Spleen (tissue), 11 donors: ENCODE results near the gene CSTF3. TPM values are rescaled to one million over a fixed set of nuclear protein-coding genes. Genes with fewer than 3 reads are reported as not detected.

ENCODE experiments used
- DNase-seq: peaks from one replicate; pipeline ENCODE4 v3.0.0-alpha.2; 2020
- H3K27ac ChIP-seq, 8 donors: fragments of 200-600 bp; sonication (generic) in 7 of 8; 1 replicate in 4 of 8; 2 replicates in 4 of 8; pipeline versions ENCODE4 v1.5.0 to v1.8.0; 2016 to 2021; ENCODE audit warnings: inconsistent platforms in 4 of 8, mild to moderate bottlenecking in 4 of 8, moderate library complexity in 1 of 8
- H3K27me3 ChIP-seq, 7 donors: fragments of 200-600 bp; sonication (generic) in 6 of 7; replicated peaks in 1 of 7; 1 replicate in 4 of 7; 2 replicates in 3 of 7; pipeline versions ENCODE4 v1.5.0 to v1.8.0; 2016 to 2021; ENCODE audit warnings: inconsistent platforms in 3 of 7, mild to moderate bottlenecking in 1 of 7
- H3K36me3 ChIP-seq, 6 donors: fragments of 200-600 bp; sonication (generic) in 5 of 6; 1 replicate in 4 of 6; 2 replicates in 2 of 6; pipeline versions ENCODE4 v1.5.0 to v1.8.0; 2016 to 2021; ENCODE audit warnings: inconsistent platforms in 2 of 6
- H3K4me1 ChIP-seq, 6 donors: fragments of 200-600 bp; sonication (generic) in 5 of 6; 1 replicate in 3 of 6; 2 replicates in 3 of 6; pipeline versions ENCODE4 v1.5.0 to v1.8.0; 2016 to 2021; ENCODE audit warnings: inconsistent platforms in 3 of 6
- H3K4me3 ChIP-seq, 8 donors: fragments of 200-600 bp; sonication (generic) in 7 of 8; 1 replicate in 4 of 8; 2 replicates in 4 of 8; pipeline versions ENCODE4 v1.5.0 to v1.8.0; 2016 to 2021; ENCODE audit warnings: inconsistent platforms in 4 of 8, mild to moderate bottlenecking in 4 of 8, moderate library complexity in 2 of 8
- H3K9me3 ChIP-seq, 8 donors: fragments of 200-600 bp; sonication (generic) in 7 of 8; 1 replicate in 4 of 8; 2 replicates in 4 of 8; pipeline versions ENCODE4 v1.5.0 to v1.8.0; 2016 to 2021; ENCODE audit warnings: inconsistent platforms in 4 of 8
- CTCF ChIP-seq, 11 experiments: fragments of 200-600 bp in 7 of 11; fragments of 450-650 bp in 4 of 11; sonication (generic) in 4 of 11; IDR thresholded peaks in 8 of 11; conservative IDR thresholded peaks in 3 of 11; 1 replicate in 7 of 11; 2 replicates in 4 of 11; pipeline versions ENCODE4 v1.4.0 to v1.8.0; 2016 to 2021; ENCODE audit warnings: antibody characterized with exemption in 11 of 11, inconsistent platforms in 4 of 11, mild to moderate bottlenecking in 1 of 11
- POLR2A ChIP-seq, 3 donors: fragments of 450-650 bp; IDR thresholded peaks; one replicate each; pipeline ENCODE4 v1.5.1; 2017; ENCODE audit warnings: antibody characterized with exemption in 3 of 3, mild to moderate bottlenecking in 1 of 3
- POLR2AphosphoS5 ChIP-seq, 3 donors: sonication (generic); formaldehyde crosslinking; IDR thresholded peaks; one replicate each; pipeline ENCODE4 v1.5.1; 2017; ENCODE audit warnings: antibody characterized with exemption in 3 of 3
- WGBS, 5 donors: extraction: QIAGEN DNeasy Blood & Tissue Kit in 3 of 5; methylation state at CpG; one replicate each; pipeline versions ENCODE4 v1.1.5 to v1.1.7; 2013 to 2018; 5-methylcytosine and 5-hydroxymethylcytosine counted together
- intact Hi-C: fragments of 100-400 bp; cut with DNase I; formaldehyde crosslinking; loops from one replicate; pipeline ENCODE4 v1.15.0; 2023; ENCODE audit warnings: low total_unique reads
- polyA plus RNA-seq, 3 donors: library from polyadenylated mRNA; stranded (reverse); fragments of 200-250 nt; gene quantifications; one replicate each; pipeline ENCODE4 v1.2.1, GENCODE V29; 2013
- total RNA-seq, 7 donors: library from RNA; depleted of rRNA in 3 of 7; stranded (reverse); fragments of >200 nt in 3 of 7; fragmentation: NEBNext Ultra II Directional in 4 of 7; extraction: Animal tissue kit (Norgen Biotek cat#: 25700) in 4 of 7; gene quantifications; one replicate each; pipeline versions ENCODE4 v1.1.0 to v1.2.1, GENCODE V29; 2016 to 2021
- donor health status: healthy with polysubstance abuse.
- donor health status: DM: no; HTN: no; CAD: no; lungs with moderate emphysema.
- donor health status: DM: no; HTN: no; CAD: no.
- donor health status: Bipolar disorder and iron deficiency.
- donor health status: healthy.
- donor health status: DM: no; HTN: no; CAD: no.
- donor health status: DM: yes; HTN: yes; CAD: no.

The CSTF3 gene
- total and polyA plus RNA-seq, 10 donors: 19.8 to 32.8 (median 26.9) TPM

DNA sequence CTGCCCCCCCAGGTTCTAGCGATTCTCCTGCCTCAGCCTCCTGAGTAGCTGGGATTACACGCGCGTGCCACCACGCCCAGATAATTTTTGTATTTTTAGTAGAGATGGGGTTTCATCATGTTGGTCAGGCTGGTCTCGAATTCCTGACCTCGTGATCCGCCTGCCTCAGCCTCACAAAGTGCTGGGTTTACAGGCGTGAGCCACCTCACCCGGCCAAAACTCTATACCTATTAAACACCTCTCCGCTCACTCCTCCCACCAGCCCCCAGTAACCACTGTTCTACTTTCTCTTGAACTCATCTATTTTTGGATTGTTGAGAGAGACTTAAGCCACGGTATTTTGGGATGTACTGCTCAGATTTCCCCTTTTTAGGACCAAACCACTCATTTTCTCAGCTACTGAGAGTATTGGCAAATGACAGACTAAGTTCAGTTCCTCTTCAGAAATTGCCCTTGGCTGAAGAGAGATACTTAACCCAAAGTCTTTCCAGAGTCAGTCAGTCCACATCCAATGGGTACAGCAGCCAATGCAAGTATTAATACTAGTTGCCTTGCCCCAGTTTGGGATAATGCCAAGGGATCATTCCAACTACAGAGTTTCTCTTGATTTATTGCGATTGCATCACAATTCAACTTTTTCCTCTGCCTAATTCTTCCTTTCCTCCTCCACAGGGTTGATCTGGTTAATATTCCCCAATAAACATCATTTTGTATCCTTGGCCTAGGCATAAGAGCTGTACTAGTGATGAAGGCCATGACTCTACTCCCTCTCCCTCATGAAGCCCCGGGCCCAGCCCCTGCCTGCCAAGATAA is 36.8 kb upstream of the CSTF3 start:
- no peaks in the 10 kb centered on the region for H3K36me3 ChIP-seq
- WGBS, 5 donors: 71 to 81% (median 76%) methylated on average over 14 of the region's 14 CpGs
- no peak for DNase-seq
- H3K27ac ChIP-seq: peak overlapping the region in 4 of 8 donors; percentile 25 to 72 (median 65)
- H3K4me1 ChIP-seq: peaks cover 0 to 13% (median 5%) of the 10 kb centered on the region in 6 donors
- intact Hi-C loops: no loop called here
- H3K9me3 ChIP-seq: no peaks in the 10 kb centered on the region
- no peak overlapping the region for H3K4me3 ChIP-seq
- no peaks in the 10 kb centered on the region for H3K27me3 ChIP-seq
- TF ChIP-seq POLR2AphosphoS5 (IDR thresholded peaks at IDR 0.05): no peak

DNA sequence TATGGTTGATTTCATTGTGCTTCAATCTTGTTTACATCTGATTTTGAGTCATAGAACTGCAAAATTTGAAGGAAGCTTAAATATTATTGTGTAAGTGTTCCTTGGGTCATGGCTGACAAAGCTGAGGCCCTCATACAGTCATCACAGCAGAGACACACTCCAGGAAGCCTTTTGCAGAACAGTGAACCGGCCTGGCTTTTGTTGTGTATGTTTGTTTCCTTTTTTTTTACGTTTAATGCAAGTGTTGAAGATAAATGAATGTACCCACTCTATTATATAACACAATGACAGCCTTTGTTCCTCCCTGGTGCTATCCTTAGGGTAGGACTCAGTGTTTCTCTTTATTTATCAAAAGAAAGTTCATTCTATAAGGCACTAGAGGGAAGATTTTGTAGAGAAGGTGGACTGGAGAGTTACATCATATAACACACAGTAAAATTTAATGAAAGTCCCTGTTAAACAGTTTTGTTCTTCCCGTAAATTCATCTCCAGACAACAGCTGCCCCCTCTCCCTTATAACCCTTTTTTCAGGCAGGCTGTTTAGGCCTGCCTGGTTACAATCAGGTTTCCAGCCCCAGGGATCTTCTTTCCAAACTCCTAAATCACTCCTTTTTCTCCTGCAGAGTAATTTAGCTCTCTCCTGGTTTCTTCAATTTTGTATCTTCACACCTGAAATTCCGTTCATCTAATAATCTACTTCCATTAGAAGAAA is 34.3 kb upstream of the CSTF3 start:
- Histone ChIP-seq H3K4me3 (no peak overlapping the region), H3K36me3 (no peaks in the 10 kb centered on the region), H3K27ac (peak overlapping the region in 3 of 8 donors; percentile 29 to 64 (median 60)), H3K4me1 (peaks cover 0 to 13% (median 5%) of the 10 kb centered on the region in 6 donors), H3K9me3 (no peaks in the 10 kb centered on the region), H3K27me3 (no peaks in the 10 kb centered on the region)
- 61 to 71% (median 68%) methylated on average over 4 of the region's 4 CpGs for WGBS, 5 donors
- no peak for TF ChIP-seq POLR2AphosphoS5 (IDR thresholded peaks at IDR 0.05)
- no peak for TF ChIP-seq CTCF (IDR thresholded peaks at IDR 0.05 in 8 of 11, conservative IDR thresholded peaks at IDR 0.05 in 3 of 11)
- no peak for TF ChIP-seq POLR2A (IDR thresholded peaks at IDR 0.05)
- DNase-seq: no peak
- intact Hi-C loops: no loop called here

DNA sequence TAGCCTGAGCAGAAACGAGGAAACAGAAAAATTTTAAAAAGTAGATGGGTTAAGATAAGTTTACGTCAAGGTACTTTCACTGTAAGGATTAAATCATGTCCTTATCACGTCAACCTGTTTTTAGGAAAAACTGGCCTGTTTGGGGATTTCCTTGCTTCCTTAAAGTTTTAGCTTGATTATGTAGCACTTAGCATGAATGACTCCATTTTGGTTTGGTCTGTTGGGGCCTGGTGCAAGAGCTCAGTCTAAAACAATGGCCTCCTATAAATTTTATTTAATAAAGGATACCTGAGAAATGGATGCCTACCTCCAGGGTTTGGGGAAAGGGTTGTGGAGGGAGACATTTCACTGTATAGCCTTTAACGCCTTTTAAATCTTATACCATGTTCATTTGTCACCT is 33.2 kb upstream of the CSTF3 start:
- Histone ChIP-seq H3K4me3 (no peak overlapping the region), H3K27me3 (no peaks in the 10 kb centered on the region), H3K36me3 (no peaks in the 10 kb centered on the region), H3K27ac (peak overlapping the region in 2 of 8 donors; percentile 60 to 64), H3K9me3 (no peaks in the 10 kb centered on the region), H3K4me1 (peaks cover 0 to 13% (median 5%) of the 10 kb centered on the region in 6 donors)
- TF ChIP-seq POLR2AphosphoS5 (IDR thresholded peaks at IDR 0.05) (no peak), CTCF (IDR thresholded peaks at IDR 0.05 in 8 of 11, conservative IDR thresholded peaks at IDR 0.05 in 3 of 11) (no peak), POLR2A (IDR thresholded peaks at IDR 0.05) (no peak)
- 77 to 98% (median 81%) methylated on average over 4 of the region's 4 CpGs for WGBS, 5 donors
- DNase-seq: no peak
- intact Hi-C loops: no loop called here

- no peak overlapping the region for H3K27ac ChIP-seq
- no peaks in the 10 kb centered on the region for H3K27me3 ChIP-seq
- H3K4me3 ChIP-seq: no peak overlapping the region
- TF ChIP-seq POLR2AphosphoS5 (IDR thresholded peaks at IDR 0.05) (no peak), POLR2A (IDR thresholded peaks at IDR 0.05) (no peak), CTCF (IDR thresholded peaks at IDR 0.05 in 8 of 11, conservative IDR thresholded peaks at IDR 0.05 in 3 of 11) (no peak)
- H3K36me3 ChIP-seq: no peaks in the 10 kb centered on the region
- intact Hi-C loops: no loop called here
- H3K9me3 ChIP-seq: no peaks in the 10 kb centered on the region
- H3K4me1 ChIP-seq: peaks cover 0 to 8% (median 0%) of the 10 kb centered on the region in 6 donors
- no peak for DNase-seq
Measured at GRCh38 chr11:33191467-33191866, 30.2 kb upstream of the CSTF3 start.
